Activated CD4-positive, CD25-positive, alpha-beta regulatory T cell treated with anti-CD3 and anti-CD28 coated beads, Interleukin-2, amount 50 U/mL, for 16 hours (primary cell): ENCODE data around the gene EFCAB6.

ENCODE experiments used
- DNase-seq: peaks from one replicate; pipeline ENCODE4 v3.0.0-alpha.2; 2020; ENCODE audit warnings: low read depth, low spot score

Gene EFCAB6

GRCh38 chr22:43642319-43643206, 169.5 kb downstream of the EFCAB6 start:
- no peak for DNase-seq

- no peak for DNase-seq
Measured at GRCh38 chr22:43639228-43639948, 172.7 kb downstream of the EFCAB6 start.

GRCh38 chr22:43637275-43638260, 174.5 kb downstream of the EFCAB6 start:
- no peak for DNase-seq

- no peak for DNase-seq
Measured at GRCh38 chr22:43636086-43636485, 176.0 kb downstream of the EFCAB6 start.

GRCh38 chr22:43635101-43635500, 177.0 kb downstream of the EFCAB6 start:
- DNase-seq, result no peak

- DNase-seq, result no peak
Measured at GRCh38 chr22:43634316-43634715, 177.8 kb downstream of the EFCAB6 start.

- no peak for DNase-seq
Measured at GRCh38 chr22:43633631-43634285, 178.3 kb downstream of the EFCAB6 start.

GRCh38 chr22:43631846-43632245, 180.3 kb downstream of the EFCAB6 start:
- no peak for DNase-seq

- no peak for DNase-seq
Measured at GRCh38 chr22:43631201-43631600, 180.9 kb downstream of the EFCAB6 start.

GRCh38 chr22:43630451-43630850, 181.7 kb downstream of the EFCAB6 start:
- DNase-seq, result no peak

GRCh38 chr22:43628250-43628649, 183.9 kb downstream of the EFCAB6 start:
- DNase-seq, result no peak

- DNase-seq, result no peak
Measured at GRCh38 chr22:43627485-43628213, 184.5 kb downstream of the EFCAB6 start.

- no peak for DNase-seq
Measured at GRCh38 chr22:43625242-43625641, 186.9 kb downstream of the EFCAB6 start.

GRCh38 chr22:43624144-43624998, 187.7 kb downstream of the EFCAB6 start:
- DNase-seq, result no peak

GRCh38 chr22:43622886-43623285, 189.2 kb downstream of the EFCAB6 start:
- no peak for DNase-seq

GRCh38 chr22:43620197-43620596, 191.9 kb downstream of the EFCAB6 start:
- no peak for DNase-seq

- no peak for DNase-seq
Measured at GRCh38 chr22:43618517-43618916, 193.6 kb downstream of the EFCAB6 start.

- no peak for DNase-seq
Measured at GRCh38 chr22:43616645-43617044, 195.5 kb downstream of the EFCAB6 start.

GRCh38 chr22:43600265-43600664, 211.8 kb downstream of the EFCAB6 start:
- DNase-seq, result no peak
